A549 (cell line): ENCODE measurements around the gene PRKAR1B.

Experiments
- CTCF ChIP-seq: fragments of >200 bp; sonication (Bioruptor Twin); formaldehyde crosslinking; IDR thresholded peaks from 3 replicates; pipeline ENCODE4 v1.5.1; 2016
- ELK1 ChIP-seq: fragments of 150-350 bp; IDR thresholded peaks from 2 replicates; pipeline ENCODE4 v1.6.1; 2014; ENCODE audit warnings: low read depth, mild to moderate bottlenecking, low read length

- TF ChIP-seq CTCF (no peak), ELK1 (no peak)
Measured at GRCh38 chr7:584820-585219, 142.3 kb downstream of the PRKAR1B start.
